Left lobe of liver (tissue), 2 donors: ENCODE data around the gene ANKRD60. TPM values are rescaled to one million over a fixed set of nuclear protein-coding genes. Genes with fewer than 3 reads are reported as not detected.

Experiments used
- ATAC-seq: fragments of 200-7000 bp; cut with Tn5 transposase; one replicate; pipeline ENCODE4 v1.9.1; 2020; ENCODE audit warnings: mild to moderate bottlenecking, moderate library complexity
- DNase-seq: peaks from one replicate; pipeline ENCODE4 v3.0.0-alpha.2; 2020; ENCODE audit warnings: low spot score
- total RNA-seq: library from RNA; stranded (reverse); gene quantifications from one replicate; pipeline ENCODE4 v1.2.1, GENCODE V29; 2021
- donor health status: DM: no; HTN: no; CAD: no; lungs with moderate emphysema.
- donor health status: DM: no; HTN: yes; CAD: no.

ANKRD60 gene
- total RNA-seq, 1 donor from 2014 or later, result not detected

GRCh38 chr20:58196402-58197184, 31.9 kb downstream of the ANKRD60 start:
- DNase-seq (no peak), ATAC-seq (no peak)

- ATAC-seq (no peak), DNase-seq (no peak)
These were observed 33.4 kb downstream of the ANKRD60 start for GRCh38 chr20:58195047-58195446.

- DNase-seq, result no peak
These were observed 34.2 kb downstream of the ANKRD60 start for GRCh38 chr20:58194175-58194791.

GRCh38 chr20:58192567-58192966, 35.9 kb downstream of the ANKRD60 start:
- ATAC-seq, result peak; percentile 44
- no peak for DNase-seq

More at GRCh38 chr20:58194175-58194791, 34.2 kb downstream of the ANKRD60 start:
- no peak for ATAC-seq

GRCh38 chr20:58192065-58192464, 36.4 kb downstream of the ANKRD60 start:
- no peak for DNase-seq
- no peak for ATAC-seq

- ATAC-seq (no peak), DNase-seq (no peak)
These were observed 39.9 kb downstream of the ANKRD60 start for GRCh38 chr20:58188527-58188926.

GRCh38 chr20:58184984-58185383, 43.5 kb downstream of the ANKRD60 start:
- DNase-seq, result no peak
- no peak for ATAC-seq

GRCh38 chr20:58184063-58184462, 44.4 kb downstream of the ANKRD60 start:
- no peak for ATAC-seq

GRCh38 chr20:58182521-58183140, 45.8 kb downstream of the ANKRD60 start:
- DNase-seq (no peak), ATAC-seq (no peak)

More at GRCh38 chr20:58184063-58184462, 44.4 kb downstream of the ANKRD60 start:
- no peak for DNase-seq

- peak; percentile 95 for ATAC-seq
- DNase-seq, result peak; percentile 63
These were observed 48.9 kb downstream of the ANKRD60 start for GRCh38 chr20:58179432-58180099.

- ATAC-seq, result no peak
- no peak for DNase-seq
These were observed 49.4 kb downstream of the ANKRD60 start for GRCh38 chr20:58179083-58179431.

GRCh38 chr20:58177799-58178198, 50.7 kb downstream of the ANKRD60 start:
- ATAC-seq (no peak), DNase-seq (no peak)

GRCh38 chr20:58175836-58176235, 52.6 kb downstream of the ANKRD60 start:
- no peak for DNase-seq
- no peak for ATAC-seq

- no peak for DNase-seq
- ATAC-seq, result no peak
These were observed 53.0 kb downstream of the ANKRD60 start for GRCh38 chr20:58175425-58175824.

GRCh38 chr20:58174708-58175280, 53.7 kb downstream of the ANKRD60 start:
- DNase-seq (no peak), ATAC-seq (no peak)

GRCh38 chr20:58173930-58174707, 54.3 kb downstream of the ANKRD60 start:
- no peak for DNase-seq

GRCh38 chr20:58173091-58173490, 55.4 kb downstream of the ANKRD60 start:
- DNase-seq, result no peak

More at GRCh38 chr20:58173930-58174707, 54.3 kb downstream of the ANKRD60 start:
- no peak for ATAC-seq

GRCh38 chr20:58171796-58172425, 56.5 kb downstream of the ANKRD60 start:
- ATAC-seq (no peak), DNase-seq (no peak)

More at GRCh38 chr20:58173091-58173490, 55.4 kb downstream of the ANKRD60 start:
- no peak for ATAC-seq

GRCh38 chr20:58169450-58169849, 59.0 kb downstream of the ANKRD60 start:
- ATAC-seq, result no peak

GRCh38 chr20:58168843-58169242, 59.6 kb downstream of the ANKRD60 start:
- no peak for DNase-seq

More at GRCh38 chr20:58169450-58169849, 59.0 kb downstream of the ANKRD60 start:
- no peak for DNase-seq

More at GRCh38 chr20:58168843-58169242, 59.6 kb downstream of the ANKRD60 start:
- no peak for ATAC-seq
